IPS-NIHi7 (cell line): ENCODE results near the gene SAMHD1.
"Not testable (repeated sequence)": the region's sequence is repeated elsewhere in the genome, so short reads cannot be mapped to it uniquely, and the experiment has no call there.

Experiments used
- DNase-seq: peaks from one replicate; pipeline ENCODE4 v3.0.0; 2012; ENCODE audit warnings: mixed read lengths; ENCODE audit errors: extremely low spot score

Gene SAMHD1

GRCh38 chr20:36852187-36852586 lies 99.3 kb downstream of the SAMHD1 start:
- DNase-seq = no peak

GRCh38 chr20:36851490-36851889 lies 100.0 kb downstream of the SAMHD1 start:
- DNase-seq = no peak

DNA sequence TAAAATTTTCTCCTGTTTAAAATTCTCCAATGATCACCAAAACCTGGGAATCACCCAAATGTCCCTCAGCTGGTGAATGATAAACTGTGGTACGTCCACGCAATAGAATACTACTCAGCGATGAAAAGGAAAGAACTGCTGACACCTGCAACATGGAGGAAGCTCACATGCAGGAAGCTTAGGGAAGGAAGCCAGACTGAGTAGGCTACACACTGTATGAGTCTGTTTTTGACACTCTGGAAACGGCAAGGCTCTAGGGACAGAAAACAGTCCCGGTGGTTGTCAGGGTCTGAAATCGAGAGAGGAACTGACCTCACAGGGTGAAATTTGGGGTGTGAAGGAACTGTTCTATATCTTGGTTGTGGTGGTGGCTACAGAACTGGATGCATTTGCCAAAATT lies 100.7 kb downstream of the SAMHD1 start:
- DNase-seq = no peak

DNA sequence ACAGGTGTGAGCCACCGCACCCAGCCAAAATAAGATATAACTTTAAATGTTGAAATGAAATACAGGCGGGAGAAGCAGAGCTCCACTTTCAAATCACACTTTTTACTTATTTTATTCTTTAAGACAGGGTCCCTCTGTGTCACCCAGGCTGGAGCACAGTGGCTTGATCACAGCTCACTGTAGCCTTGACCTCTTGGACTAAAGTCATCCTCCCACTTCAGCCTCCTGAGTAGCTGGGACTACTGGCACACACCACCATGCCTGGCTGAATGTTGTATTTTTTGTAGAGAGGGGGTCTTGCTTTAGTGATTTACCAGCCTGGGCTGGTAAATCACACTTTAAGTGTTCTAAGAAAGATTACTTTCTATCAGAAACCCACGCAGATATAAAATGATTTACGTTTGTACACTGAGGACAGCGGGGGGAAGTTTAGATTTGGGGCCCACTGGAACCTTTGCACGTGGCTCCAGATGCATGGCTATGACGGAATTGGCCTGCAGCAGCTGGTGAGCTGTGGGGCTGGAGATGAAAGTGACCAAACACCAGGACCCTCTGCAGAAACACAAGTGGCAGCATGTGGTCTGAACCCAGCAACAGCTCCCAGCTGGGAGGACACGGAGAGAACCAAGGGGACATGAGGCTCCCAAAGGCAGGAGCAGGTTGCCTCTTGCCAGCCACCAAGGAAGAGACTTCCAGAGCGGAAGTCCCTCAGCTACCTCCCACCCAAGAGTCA lies 102.0 kb downstream of the SAMHD1 start:
- DNase-seq = no peak

DNA sequence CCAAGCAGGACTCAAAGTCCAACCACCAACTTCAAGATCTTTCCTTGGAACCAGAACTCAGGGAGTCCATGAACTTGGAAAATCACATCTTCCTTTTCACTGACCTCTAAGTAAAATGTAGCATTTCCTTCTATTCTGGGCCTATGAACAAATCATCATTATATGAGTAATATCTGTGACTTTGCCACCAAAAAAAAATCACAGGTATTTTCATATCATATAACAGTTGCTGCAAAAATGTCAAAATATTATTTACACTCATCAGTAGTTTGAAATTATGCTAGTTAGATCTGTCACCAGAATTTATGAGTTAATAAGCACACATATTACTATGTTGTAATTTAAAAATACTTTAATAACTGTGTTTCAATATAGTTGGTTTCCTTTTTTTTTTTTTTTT lies 102.8 kb downstream of the SAMHD1 start:
- no peak for DNase-seq

GRCh38 chr20:36848078-36848660 lies 103.3 kb downstream of the SAMHD1 start:
- DNase-seq = no peak

DNA sequence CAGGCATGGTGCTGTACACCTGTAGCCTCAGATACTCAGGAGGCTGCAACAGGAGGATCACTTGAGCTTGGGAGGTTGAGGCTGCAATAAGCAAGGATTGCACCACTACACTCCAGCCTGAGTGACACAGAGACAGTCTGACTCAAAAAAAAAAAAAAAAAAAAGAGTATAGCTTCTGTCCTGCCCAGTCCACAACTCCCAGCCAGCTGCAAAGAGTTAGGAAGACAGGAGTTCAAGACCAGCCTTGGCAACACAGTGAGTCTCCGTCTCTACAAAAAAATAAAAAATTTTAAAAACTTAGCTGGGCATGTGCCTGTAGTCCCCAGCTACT lies 103.8 kb downstream of the SAMHD1 start:
- DNase-seq = no peak

GRCh38 chr20:36847009-36847709 lies 104.3 kb downstream of the SAMHD1 start:
- DNase-seq = no peak

GRCh38 chr20:36845288-36845971 lies 106.1 kb downstream of the SAMHD1 start:
- no peak for DNase-seq

GRCh38 chr20:36841030-36841429 lies 110.5 kb downstream of the SAMHD1 start:
- DNase-seq = not testable (repeated sequence)
